GM19099 (cell line): ENCODE measurements around the gene CMTM8.

Experiments
- POLR2A ChIP-seq: IDR thresholded peaks from 3 replicates; pipeline ENCODE4 v1.6.1; 2011; ENCODE audit warnings: low read depth; ENCODE audit not compliant: insufficient read length; ENCODE audit errors: extremely low read depth

CMTM8 gene

DNA sequence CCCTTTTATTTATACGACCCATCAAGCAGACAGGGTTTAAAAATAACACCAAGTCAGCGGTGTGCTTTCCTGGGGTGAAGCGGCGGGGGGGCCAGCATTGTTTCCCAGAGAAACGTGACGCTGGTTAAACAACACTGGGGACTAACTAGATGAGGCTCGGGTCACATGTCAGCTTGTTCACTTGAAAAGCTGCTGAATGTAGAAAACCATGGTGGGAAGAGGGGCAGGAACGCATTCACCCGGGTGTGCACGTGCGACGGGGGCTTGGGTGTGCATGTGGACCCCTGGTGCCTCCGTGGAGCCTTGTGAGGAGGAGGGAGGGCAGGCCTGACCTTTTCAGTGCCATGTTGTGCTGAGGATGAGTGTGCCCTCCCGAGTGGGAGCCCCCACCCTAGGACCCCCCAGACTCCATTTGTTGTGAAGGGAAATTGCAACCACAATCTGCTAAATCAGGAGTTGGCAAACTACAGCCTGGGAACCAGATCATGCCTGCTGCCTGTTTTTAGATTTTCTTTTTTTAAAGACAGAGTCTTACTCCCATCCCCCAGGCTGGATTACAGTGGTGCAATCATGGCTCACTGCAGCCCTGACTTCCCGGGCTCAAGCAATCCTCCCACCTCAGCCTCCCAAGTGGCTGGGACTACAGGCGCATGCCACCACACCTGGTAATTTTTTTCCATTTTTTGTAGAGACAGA lies 82.8 kb downstream of the CMTM8 start:
- TF ChIP-seq POLR2A: no peak

- no peak for TF ChIP-seq POLR2A
Observed at GRCh38 chr3:32322311-32322710, 83.8 kb downstream of the CMTM8 start.

- no peak for TF ChIP-seq POLR2A
Observed at GRCh38 chr3:32323604-32324003, 85.1 kb downstream of the CMTM8 start.

GRCh38 chr3:32325201-32325600 lies 86.7 kb downstream of the CMTM8 start:
- TF ChIP-seq POLR2A: no peak

DNA sequence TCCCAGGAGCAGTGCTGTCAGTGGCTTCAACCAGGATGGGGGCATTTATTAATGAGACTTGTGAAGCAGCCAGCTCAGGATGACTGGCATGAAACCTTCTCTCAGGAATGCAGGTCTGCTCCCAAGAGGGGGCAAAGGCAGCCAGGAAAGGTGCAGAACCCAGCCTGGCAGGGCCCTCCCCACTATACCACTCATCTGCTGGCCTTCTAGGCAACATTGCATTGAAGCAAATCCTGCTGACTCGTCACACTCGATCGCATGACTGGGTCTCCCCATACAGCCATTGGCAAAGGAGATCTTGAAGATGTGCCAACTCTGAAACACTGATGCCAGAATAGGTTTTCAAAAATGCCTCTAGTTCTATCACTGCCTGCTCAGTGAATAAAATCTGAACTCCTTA lies 87.4 kb downstream of the CMTM8 start:
- no peak for TF ChIP-seq POLR2A

DNA sequence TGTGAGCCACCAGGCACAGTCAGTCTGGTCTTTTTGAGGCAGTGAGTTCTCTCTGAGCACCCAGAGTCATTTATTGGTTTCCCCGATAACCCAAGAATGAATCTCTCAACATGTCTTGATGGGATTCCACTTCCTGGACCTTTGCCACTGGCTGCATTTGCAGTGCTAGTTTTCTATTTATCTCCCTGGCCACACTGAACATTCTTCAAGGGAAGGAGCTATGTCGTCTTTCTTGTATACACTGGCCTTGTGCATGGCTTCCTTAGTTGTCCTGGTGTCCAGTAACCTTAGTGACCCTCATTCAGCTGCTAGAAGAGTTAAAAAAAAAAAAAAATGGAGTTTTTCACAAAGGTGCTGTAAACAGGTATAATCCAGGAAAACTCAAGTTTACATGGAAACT lies 88.3 kb downstream of the CMTM8 start:
- no peak for TF ChIP-seq POLR2A

- no peak for TF ChIP-seq POLR2A
Observed at GRCh38 chr3:32334675-32335074, 96.2 kb downstream of the CMTM8 start.

- TF ChIP-seq POLR2A: no peak
Observed at GRCh38 chr3:32335365-32336112, 97.1 kb downstream of the CMTM8 start.

GRCh38 chr3:32336113-32336498 lies 97.6 kb downstream of the CMTM8 start:
- no peak for TF ChIP-seq POLR2A

DNA sequence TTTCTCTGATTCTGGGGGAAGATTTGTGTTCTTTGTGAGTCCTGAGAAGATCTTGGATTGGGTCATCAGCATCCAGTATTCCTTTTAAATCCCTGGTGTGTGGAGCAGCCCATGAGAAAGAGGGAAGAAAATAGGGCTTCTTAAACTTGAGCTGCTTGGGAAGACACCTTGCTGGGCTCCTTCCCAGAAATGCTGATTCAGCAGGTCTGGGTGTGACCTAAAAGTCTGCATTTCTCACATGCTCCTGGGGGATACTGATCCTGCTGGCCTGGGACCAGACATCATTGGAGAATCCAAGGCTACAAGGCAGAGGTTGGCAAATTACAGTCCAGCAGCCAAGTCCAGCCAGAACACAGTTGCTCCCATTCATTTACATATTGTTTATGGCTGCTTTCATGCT lies 99.0 kb downstream of the CMTM8 start:
- TF ChIP-seq POLR2A: no peak

- TF ChIP-seq POLR2A: no peak
Observed at GRCh38 chr3:32340039-32340438, 101.6 kb downstream of the CMTM8 start.

DNA sequence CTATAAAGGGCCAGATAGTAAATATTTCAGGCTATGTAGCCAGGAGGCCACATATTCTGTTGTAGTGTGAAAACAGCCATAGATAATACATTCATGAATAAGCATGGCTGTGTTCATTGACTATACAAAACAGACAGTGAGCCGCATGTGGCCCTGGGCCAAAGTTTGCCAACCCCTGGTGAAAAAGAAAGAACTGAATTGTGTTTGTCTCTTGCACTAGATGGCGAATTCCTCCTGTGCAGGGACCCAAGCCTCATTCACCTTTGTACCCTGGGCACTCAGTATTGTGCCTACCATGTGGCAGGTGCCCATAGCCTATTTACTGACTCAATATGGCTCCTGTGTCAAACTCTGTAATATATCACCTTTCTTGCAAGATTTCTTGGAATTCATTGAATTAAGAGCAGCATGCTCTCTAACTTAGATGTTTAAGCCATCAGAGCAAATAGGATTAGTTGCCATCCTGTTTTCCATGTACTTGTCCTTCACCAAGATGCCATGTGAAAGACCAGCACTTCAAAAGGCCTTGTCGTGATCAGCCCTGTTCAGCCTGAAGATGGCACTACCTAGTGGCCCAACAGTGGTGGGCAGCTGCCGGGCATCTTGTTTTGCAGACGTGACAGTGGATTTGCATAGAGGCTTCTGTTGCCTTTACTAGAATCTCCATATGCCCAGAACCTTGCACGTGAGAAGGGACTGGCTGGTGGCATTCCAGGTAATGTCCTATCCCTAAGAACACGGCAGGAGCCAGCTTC lies 102.3 kb downstream of the CMTM8 start:
- TF ChIP-seq POLR2A: no peak

- no peak for TF ChIP-seq POLR2A
Observed at GRCh38 chr3:32347343-32348125, 109.1 kb downstream of the CMTM8 start.

- no peak for TF ChIP-seq POLR2A
Observed at GRCh38 chr3:32349184-32349583, 110.7 kb downstream of the CMTM8 start.

GRCh38 chr3:32352563-32352962 lies 114.1 kb downstream of the CMTM8 start:
- TF ChIP-seq POLR2A: no peak

GRCh38 chr3:32353351-32353750 lies 114.9 kb downstream of the CMTM8 start:
- no peak for TF ChIP-seq POLR2A

- no peak for TF ChIP-seq POLR2A
Observed at GRCh38 chr3:32354362-32354778, 115.9 kb downstream of the CMTM8 start.
